Smooth muscle cell of bladder (primary cell): Measurements from ENCODE around the gene OR10J5. TPM values are rescaled to one million over a fixed set of nuclear protein-coding genes. Genes with fewer than 3 reads are reported as not detected.

Experiments
- total RNA-seq: library from RNA; depleted of rRNA; stranded (reverse); fragments of >200 nt; gene quantifications from 2 replicates; pipeline ENCODE4 v1.2.3, GENCODE V29; 2014

Gene OR10J5, protein sequence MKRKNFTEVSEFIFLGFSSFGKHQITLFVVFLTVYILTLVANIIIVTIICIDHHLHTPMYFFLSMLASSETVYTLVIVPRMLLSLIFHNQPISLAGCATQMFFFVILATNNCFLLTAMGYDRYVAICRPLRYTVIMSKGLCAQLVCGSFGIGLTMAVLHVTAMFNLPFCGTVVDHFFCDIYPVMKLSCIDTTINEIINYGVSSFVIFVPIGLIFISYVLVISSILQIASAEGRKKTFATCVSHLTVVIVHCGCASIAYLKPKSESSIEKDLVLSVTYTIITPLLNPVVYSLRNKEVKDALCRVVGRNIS
- total RNA-seq = not detected in 2 replicates

DNA sequence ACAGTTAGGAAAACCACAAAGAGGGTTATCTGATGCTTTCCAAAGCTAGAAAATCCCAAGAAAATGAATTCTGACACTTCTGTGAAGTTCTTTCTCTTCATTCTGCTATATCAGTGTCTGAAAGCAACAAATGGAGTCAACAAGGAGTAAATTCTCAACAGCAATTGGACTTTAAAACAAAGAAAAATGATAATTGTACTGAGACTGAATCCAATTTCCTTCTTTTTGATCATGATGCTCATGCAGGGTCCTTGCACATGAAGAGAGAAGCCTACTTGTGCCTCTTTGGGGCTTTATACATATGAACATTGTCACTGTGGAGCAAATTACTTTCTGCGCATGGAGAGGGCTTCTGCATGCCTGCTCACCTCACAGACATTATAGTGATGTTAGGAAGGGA is at the start of gene OR10J5:
TSS of gene OR10J5 (minus strand) at position 101 of the 400 bp plus-strand sequence. CDS start at position 101, 0 bp downstream.

Other genes starting within 250 kb of the OR10J5 start
- not detected in 2 replicates for gene FCER1A, start 233.7 kb downstream of the OR10J5 start, total RNA-seq
- not detected in 2 replicates for gene OR10J4, start 103.8 kb downstream of the OR10J5 start, total RNA-seq
- gene OR10J1, start 96.3 kb downstream of the OR10J5 start, total RNA-seq = not detected in 2 replicates
- gene APCS, start 51.8 kb upstream of the OR10J5 start, total RNA-seq = not detected in 2 replicates
- not detected in 2 replicates for gene CRP, start 178.6 kb upstream of the OR10J5 start, total RNA-seq
- gene DUSP23, start 245.0 kb upstream of the OR10J5 start, total RNA-seq = 10.5 and 12.0 TPM in 2 replicates